H9 (cell line): ENCODE measurements around the gene SLC24A1. TPM values are rescaled to one million over a fixed set of nuclear protein-coding genes. Genes with fewer than 3 reads are reported as not detected.

Experiments
- DNase-seq: peaks from one replicate; pipeline ENCODE4 v3.0.0-alpha.2; 2017
- H2AFZ ChIP-seq: one replicate; pipeline ENCODE4 v1.6.1; 2013; ENCODE audit warnings: mild to moderate bottlenecking, low read length, control low read depth, moderate library complexity
- H2AK5ac ChIP-seq: 2 replicates; pipeline ENCODE4 v1.6.1; 2013; ENCODE audit warnings: low read length, control low read depth, mixed read lengths; ENCODE audit not compliant: insufficient read length
- H2BK120ac ChIP-seq: one replicate; pipeline ENCODE4 v1.6.1; 2013; ENCODE audit warnings: low read depth, mild to moderate bottlenecking, low read length, control low read depth, inconsistent platforms; ENCODE audit not compliant: poor library complexity, severe bottlenecking
- H2BK12ac ChIP-seq: 2 replicates; pipeline ENCODE4 v1.6.1; 2013; ENCODE audit warnings: low read length, control low read depth, mixed read lengths, low read depth; ENCODE audit not compliant: insufficient read length
- H2BK15ac ChIP-seq: 2 replicates; pipeline ENCODE4 v1.6.1; 2013; ENCODE audit warnings: low read depth, low read length, control low read depth
- H2BK20ac ChIP-seq: one replicate; pipeline ENCODE4 v1.6.1; 2013; ENCODE audit warnings: low read depth, mild to moderate bottlenecking, low read length, control low read depth, inconsistent platforms; ENCODE audit not compliant: poor library complexity, severe bottlenecking
- H2BK5ac ChIP-seq: 2 replicates; pipeline ENCODE4 v1.6.1; 2013; ENCODE audit warnings: low read length, control low read depth, mixed read lengths; ENCODE audit not compliant: insufficient read length
- H3K14ac ChIP-seq: 2 replicates; pipeline ENCODE4 v1.6.1; 2013; ENCODE audit warnings: low read length, control low read depth; ENCODE audit not compliant: insufficient read depth
- H3K18ac ChIP-seq: 2 replicates; pipeline ENCODE4 v1.6.1; 2013; ENCODE audit warnings: low read depth, mild to moderate bottlenecking, mixed read lengths, low read length, control low read depth; ENCODE audit not compliant: insufficient read length
- H3K23ac ChIP-seq: 2 replicates; pipeline ENCODE4 v1.6.1; 2013; ENCODE audit warnings: low read length, control low read depth, mixed read lengths, low read depth; ENCODE audit not compliant: insufficient read length
- H3K23me2 ChIP-seq: 2 replicates; pipeline ENCODE4 v1.6.1; 2013; ENCODE audit warnings: low read depth, mild to moderate bottlenecking, mixed read lengths, low read length, control low read depth; ENCODE audit not compliant: insufficient read length, poor library complexity, severe bottlenecking
- H3K27ac ChIP-seq: 2 replicates; pipeline ENCODE4 v1.5.1; 2013; ENCODE audit warnings: low read length, control low read depth, mixed read lengths, low read depth; ENCODE audit not compliant: insufficient read length
- H3K27me3 ChIP-seq: 2 replicates; pipeline ENCODE4 v1.6.1; 2013; ENCODE audit warnings: low read length, control low read depth, inconsistent platforms; ENCODE audit not compliant: insufficient read depth
- H3K4ac ChIP-seq: 2 replicates; pipeline ENCODE4 v1.6.1; 2013; ENCODE audit warnings: low read depth, mild to moderate bottlenecking, control low read depth, inconsistent platforms, low read length, moderate library complexity
- H3K4me1 ChIP-seq: 2 replicates; pipeline ENCODE4 v1.6.1; 2013; ENCODE audit warnings: low read length, control low read depth, inconsistent platforms; ENCODE audit not compliant: insufficient read depth
- H3K4me2 ChIP-seq: 2 replicates; pipeline ENCODE4 v1.6.1; 2013; ENCODE audit warnings: low read length, control low read depth, mixed read lengths; ENCODE audit not compliant: insufficient read length, insufficient read depth
- H3K56ac ChIP-seq: 2 replicates; pipeline ENCODE4 v1.6.1; 2013; ENCODE audit warnings: low read depth, mild to moderate bottlenecking, mixed read lengths, low read length, control low read depth; ENCODE audit not compliant: insufficient read length
- H3K79me1 ChIP-seq: 2 replicates; pipeline ENCODE4 v1.6.1; 2013; ENCODE audit warnings: low read depth, mild to moderate bottlenecking, moderate library complexity, low read length, control low read depth, inconsistent platforms; ENCODE audit not compliant: insufficient read depth, poor library complexity, severe bottlenecking
- H3K79me2 ChIP-seq: 2 replicates; pipeline ENCODE4 v1.6.1; 2013; ENCODE audit warnings: low read length, control low read depth, inconsistent platforms; ENCODE audit not compliant: insufficient read depth
- H3K9ac ChIP-seq: 2 replicates; pipeline ENCODE4 v1.6.1; 2013; ENCODE audit warnings: low read length, control low read depth, mixed read lengths; ENCODE audit not compliant: insufficient read length; ENCODE audit errors: extremely low read depth
- H3K9me3 ChIP-seq: one replicate; pipeline ENCODE4 v1.6.1; 2013; ENCODE audit warnings: low read depth, low read length, inconsistent platforms; ENCODE audit not compliant: control insufficient read depth
- H3T11ph ChIP-seq: one replicate; pipeline ENCODE4 v1.6.1; 2013; ENCODE audit warnings: mild to moderate bottlenecking, low read length, control low read depth, inconsistent platforms
- H4K20me1 ChIP-seq: one replicate; pipeline ENCODE4 v1.6.1; 2013; ENCODE audit not compliant: control insufficient read depth, insufficient read length, insufficient read depth
- H4K5ac ChIP-seq: 2 replicates; pipeline ENCODE4 v1.6.1; 2013; ENCODE audit warnings: low read depth, mild to moderate bottlenecking, mixed read lengths, low read length, control low read depth; ENCODE audit not compliant: insufficient read length
- H4K8ac ChIP-seq: replicated peaks from 2 replicates; pipeline ENCODE4 v1.6.1; 2013; ENCODE audit warnings: low read length, control low read depth, mixed read lengths, low read depth; ENCODE audit not compliant: insufficient read length
- H4K91ac ChIP-seq: 2 replicates; pipeline ENCODE4 v1.6.1; 2013; ENCODE audit warnings: low read depth, mild to moderate bottlenecking, moderate library complexity, mixed read lengths, low read length, control low read depth; ENCODE audit not compliant: insufficient read length
- H3K27ac Mint-ChIP-seq, 3 experiments: 2 replicates in 2 of 3; 3 replicates in 1 of 3; pipeline ENCODE4 v1.8.0; 2020 to 2021; ENCODE audit warnings: mixed read lengths in 3 of 3, mild to moderate bottlenecking in 1 of 3, moderate library complexity in 1 of 3
- H3K27me3 Mint-ChIP-seq: 2 replicates; pipeline ENCODE4 v1.8.0; 2021; ENCODE audit warnings: low read depth, mild to moderate bottlenecking, moderate library complexity, mixed read lengths
- H3K36me3 Mint-ChIP-seq, 3 experiments: 2 replicates in 2 of 3; 3 replicates in 1 of 3; pipeline ENCODE4 v1.8.0; 2020 to 2021; ENCODE audit warnings: low read depth in 3 of 3, mixed read lengths in 3 of 3; ENCODE audit not compliant: insufficient read depth in 1 of 3
- H3K4me1 Mint-ChIP-seq, 2 experiments: 2 replicates each; pipeline ENCODE4 v1.8.0; 2020; ENCODE audit warnings: mixed read lengths in 2 of 2
- H3K4me3 Mint-ChIP-seq, 2 experiments: 2 replicates in 1 of 2; 3 replicates in 1 of 2; pipeline ENCODE4 v1.8.0; 2020 to 2021; ENCODE audit warnings: mild to moderate bottlenecking in 2 of 2, mixed read lengths in 2 of 2, moderate library complexity in 1 of 2
- H3K9me3 Mint-ChIP-seq, 2 experiments: 2 replicates in 1 of 2; 3 replicates in 1 of 2; pipeline ENCODE4 v1.8.0; 2020; ENCODE audit warnings: mild to moderate bottlenecking in 2 of 2, mixed read lengths in 2 of 2, moderate library complexity in 1 of 2
- WGBS: extraction: QIAGEN DNeasy Blood & Tissue Kit; methylation state at CpG from one replicate; pipeline ENCODE4 v1.1.7; 2013; ENCODE audit warnings: missing lambda C conversion rate, low lambda C conversion rate, mixed read lengths; ENCODE audit not compliant: insufficient read length; ENCODE audit errors: extremely low coverage; 5-methylcytosine and 5-hydroxymethylcytosine counted together
- total RNA-seq: library from RNA; stranded (reverse); gene quantifications from 2 replicates; pipeline ENCODE4 v1.2.1, GENCODE V29; 2021
- TF ChIP-seq, protein P1 (sequence below): fragments of 200-600 bp; sonication (generic); conservative IDR thresholded peaks from 3 replicates; pipeline ENCODE4 v1.8.0; 2021; ENCODE audit warnings: antibody characterized with exemption, mild to moderate bottlenecking

SLC24A1 gene
- total RNA-seq, 1 experiment from 2014 or later, result 8.6 TPM

DNA sequence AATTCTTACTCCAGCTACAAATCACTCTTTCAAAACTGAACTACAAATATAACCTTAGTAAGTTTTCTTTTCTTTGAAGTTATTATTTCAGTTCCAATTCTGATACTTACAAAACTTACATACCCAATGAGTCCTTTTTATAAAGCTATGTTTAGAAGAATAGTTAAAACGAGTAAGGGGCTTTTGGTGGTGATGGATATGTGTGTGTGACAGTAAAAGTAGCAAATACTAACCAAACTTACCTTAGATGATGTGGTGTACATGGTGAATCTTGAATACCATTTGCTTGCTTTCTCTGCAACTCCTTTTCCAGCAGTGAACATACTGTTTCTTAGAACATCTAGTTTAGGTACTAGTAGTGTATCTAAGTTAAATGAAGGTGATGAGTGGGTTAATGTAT, 68.4 kb downstream of the SLC24A1 start:
- no peaks in the 10 kb centered on the region for H3K79me1 ChIP-seq
- H3K4me3 Mint-ChIP-seq, result no peak overlapping the region
- H3K4ac ChIP-seq, result no peak overlapping the region
- H3K27ac Mint-ChIP-seq, result no peak overlapping the region
- H4K5ac ChIP-seq, result no peak overlapping the region
- no peak overlapping the region for H2BK5ac ChIP-seq
- H3T11ph ChIP-seq, result no peak overlapping the region
- no peak overlapping the region for H4K8ac ChIP-seq
- H3K4me1 Mint-ChIP-seq, result no peaks in the 10 kb centered on the region
- H3K4me1 ChIP-seq, result no peaks in the 10 kb centered on the region
- no peaks in the 10 kb centered on the region for H3K27me3 ChIP-seq
- H3K9me3 Mint-ChIP-seq, result no peaks in the 10 kb centered on the region
- H2AK5ac ChIP-seq, result no peak overlapping the region
- no peaks in the 10 kb centered on the region for H4K20me1 ChIP-seq
- no peak overlapping the region for H2BK120ac ChIP-seq
- no peak overlapping the region for H2BK12ac ChIP-seq
- no peak overlapping the region for H4K91ac ChIP-seq
- no peaks in the 10 kb centered on the region for H3K79me2 ChIP-seq
- no peak overlapping the region for H2BK15ac ChIP-seq
- no peak overlapping the region for H3K14ac ChIP-seq
- H3K36me3 Mint-ChIP-seq, result no peaks in the 10 kb centered on the region
- TF ChIP-seq, protein P1, sequence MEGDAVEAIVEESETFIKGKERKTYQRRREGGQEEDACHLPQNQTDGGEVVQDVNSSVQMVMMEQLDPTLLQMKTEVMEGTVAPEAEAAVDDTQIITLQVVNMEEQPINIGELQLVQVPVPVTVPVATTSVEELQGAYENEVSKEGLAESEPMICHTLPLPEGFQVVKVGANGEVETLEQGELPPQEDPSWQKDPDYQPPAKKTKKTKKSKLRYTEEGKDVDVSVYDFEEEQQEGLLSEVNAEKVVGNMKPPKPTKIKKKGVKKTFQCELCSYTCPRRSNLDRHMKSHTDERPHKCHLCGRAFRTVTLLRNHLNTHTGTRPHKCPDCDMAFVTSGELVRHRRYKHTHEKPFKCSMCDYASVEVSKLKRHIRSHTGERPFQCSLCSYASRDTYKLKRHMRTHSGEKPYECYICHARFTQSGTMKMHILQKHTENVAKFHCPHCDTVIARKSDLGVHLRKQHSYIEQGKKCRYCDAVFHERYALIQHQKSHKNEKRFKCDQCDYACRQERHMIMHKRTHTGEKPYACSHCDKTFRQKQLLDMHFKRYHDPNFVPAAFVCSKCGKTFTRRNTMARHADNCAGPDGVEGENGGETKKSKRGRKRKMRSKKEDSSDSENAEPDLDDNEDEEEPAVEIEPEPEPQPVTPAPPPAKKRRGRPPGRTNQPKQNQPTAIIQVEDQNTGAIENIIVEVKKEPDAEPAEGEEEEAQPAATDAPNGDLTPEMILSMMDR, result no peak
- WGBS, result no CpG with 5 or more reads among the region's 1 CpG
- H3K9me3 ChIP-seq, result no peaks in the 10 kb centered on the region
- no peaks in the 10 kb centered on the region for H3K23me2 ChIP-seq
- H3K23ac ChIP-seq, result no peak overlapping the region
- H2BK20ac ChIP-seq, result no peak overlapping the region
- no peak overlapping the region for H3K27ac ChIP-seq
- DNase-seq, result no peak
- no peak overlapping the region for H3K9ac ChIP-seq
- no peak overlapping the region for H3K56ac ChIP-seq
- no peak overlapping the region for H3K18ac ChIP-seq
- no peak overlapping the region for H2AFZ ChIP-seq
- no peaks in the 10 kb centered on the region for H3K27me3 Mint-ChIP-seq
- H3K4me2 ChIP-seq, result no peak overlapping the region
